Stimulated activated naive CD4-positive, alpha-beta T cell (primary cell): ENCODE results near the gene TMED1.
"Not testable (repeated sequence)": the region's sequence is repeated elsewhere in the genome, so short reads cannot be mapped to it uniquely, and the experiment has no call there.

Source experiments
- DNase-seq, 6 experiments: peaks; one replicate each; lab custom pipeline; 2025; lab: John Stamatoyannopoulos, UW

The TMED1 gene

DNA sequence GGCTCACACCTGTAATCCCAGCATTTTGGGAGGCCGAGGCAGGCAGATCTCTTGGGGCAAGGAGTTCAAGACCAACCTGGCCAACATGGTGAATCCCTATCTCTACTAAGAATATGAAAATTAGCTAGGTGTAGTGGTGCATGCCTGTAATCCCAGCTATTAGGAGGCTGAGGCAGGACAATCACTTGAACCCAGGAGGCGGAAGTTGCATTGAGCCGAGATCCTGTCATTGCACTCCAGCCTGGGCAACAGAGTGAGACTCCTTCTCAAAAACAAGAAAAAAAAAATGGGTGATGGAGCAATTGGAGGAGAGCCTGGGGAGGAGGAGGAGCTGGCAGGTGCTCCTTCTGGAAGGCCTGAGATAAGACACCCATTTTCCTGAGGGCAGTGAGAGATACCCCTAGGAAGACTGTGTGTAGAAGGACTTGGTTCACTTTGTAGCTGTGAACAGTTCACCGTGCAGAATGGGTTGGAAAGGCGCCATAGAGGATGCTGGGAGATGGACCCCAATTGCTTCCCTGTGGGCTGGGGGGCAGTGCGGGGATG is 26.6 kb upstream of the TMED1 start:
- DNase-seq: no peak

DNA sequence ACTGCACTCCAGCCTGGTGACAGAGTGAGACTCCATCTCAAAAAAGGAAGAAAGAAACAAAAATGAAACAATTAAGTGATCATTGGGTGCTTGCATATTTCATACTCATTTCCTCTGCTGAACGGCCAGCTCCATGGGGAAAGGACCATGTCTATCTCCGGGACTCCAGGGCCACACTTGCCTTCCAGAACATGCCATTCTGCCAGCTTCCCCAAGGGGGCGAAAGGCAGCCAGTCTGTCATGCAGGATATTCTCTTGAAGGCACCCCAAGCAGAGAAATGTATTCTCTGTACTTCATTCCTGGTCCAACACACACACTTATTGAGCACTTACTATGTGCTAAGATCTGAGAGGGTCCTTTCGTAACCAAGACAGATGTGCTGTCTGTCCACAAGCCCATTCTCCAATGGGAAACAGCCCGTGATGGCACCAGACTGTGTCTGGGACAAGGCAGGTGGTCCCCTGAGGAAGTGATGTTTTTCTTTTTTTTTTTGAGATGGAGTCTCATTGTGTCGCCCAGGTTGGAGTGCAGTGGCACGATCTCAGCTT is 25.2 kb upstream of the TMED1 start:
- DNase-seq: peak in 3 of 6 experiments; percentile 7 to 14 (median 13)

DNA sequence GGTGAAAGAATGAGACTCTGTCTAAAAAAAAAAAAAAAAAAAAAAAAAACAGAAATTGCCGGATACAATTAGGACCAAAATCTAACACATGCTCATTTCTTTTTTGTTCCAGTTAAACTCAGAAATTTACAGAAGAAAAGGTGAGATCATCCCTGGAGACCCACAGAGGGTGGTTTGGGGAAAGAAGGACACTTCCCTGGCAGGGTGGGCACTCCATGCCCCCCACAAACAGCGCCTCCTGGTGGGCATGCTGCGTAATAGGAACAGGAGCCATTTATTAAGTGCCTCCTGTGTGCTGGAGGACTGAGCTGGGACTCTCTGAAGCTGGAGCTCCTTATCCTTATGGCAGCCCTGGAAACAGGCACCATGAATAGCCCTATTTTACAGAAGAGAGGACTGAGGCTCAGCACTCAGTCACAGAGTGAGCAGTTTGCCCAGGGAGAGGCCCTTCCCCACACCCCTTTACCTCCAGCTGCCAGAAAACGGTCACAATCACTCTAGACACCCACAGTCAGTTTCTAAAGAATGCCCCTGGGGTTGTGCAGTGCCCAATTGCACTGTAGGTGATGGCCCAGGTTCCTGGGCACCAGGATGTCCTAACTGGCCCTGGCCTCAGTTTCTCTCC is 22.3 kb upstream of the TMED1 start:
- DNase-seq: no peak

DNA sequence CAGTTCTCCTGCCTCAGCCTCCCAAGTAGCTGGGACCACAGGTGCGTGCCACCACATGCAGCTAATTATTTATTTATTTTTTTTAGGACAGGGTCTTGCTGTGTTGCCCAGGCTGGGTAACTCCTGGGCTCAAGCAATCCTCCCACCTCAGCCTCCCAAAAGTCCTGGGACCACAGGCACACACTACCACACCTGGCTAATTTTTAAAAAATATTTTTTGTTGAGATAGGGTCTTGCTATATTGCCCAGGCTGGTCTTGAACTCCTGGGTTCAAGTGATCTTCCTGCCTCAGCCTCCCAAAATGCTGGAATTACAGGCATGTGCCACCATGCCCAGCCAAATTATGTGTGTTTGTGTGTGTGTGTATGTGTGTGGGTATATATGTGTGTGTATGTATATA is 20.9 kb upstream of the TMED1 start:
- DNase-seq: not testable (repeated sequence)

DNA sequence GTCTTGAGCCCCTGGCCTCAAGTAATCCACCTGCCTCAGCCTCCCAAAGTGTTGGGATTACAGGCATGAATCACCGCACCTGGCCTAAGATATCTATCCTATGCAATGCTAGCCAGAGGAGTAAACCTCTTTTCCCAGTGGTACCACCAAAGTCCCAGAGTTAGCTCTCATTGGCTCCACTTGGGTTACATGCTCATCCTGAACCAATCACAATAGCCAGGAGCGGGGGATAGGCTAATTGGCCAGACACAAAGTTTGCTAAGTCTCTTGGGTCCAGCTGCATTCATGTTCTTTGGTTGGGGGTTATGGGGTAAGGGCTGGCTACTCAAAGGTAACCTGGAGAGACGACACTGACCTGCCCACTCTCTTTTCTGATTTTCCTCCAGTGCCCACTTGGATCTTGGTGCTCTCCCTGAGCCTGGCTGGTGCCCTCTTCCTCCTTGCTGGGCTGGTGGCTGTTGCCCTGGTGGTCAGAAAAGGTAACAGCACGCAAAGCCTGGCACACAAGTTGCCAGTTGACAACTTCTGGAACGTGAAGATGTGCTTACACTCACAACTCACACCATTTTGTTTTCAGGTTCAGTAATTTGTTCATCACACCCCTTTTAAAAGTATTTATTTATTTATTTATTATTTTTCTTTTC is 20.0 kb upstream of the TMED1 start:
- no peak for DNase-seq

DNA sequence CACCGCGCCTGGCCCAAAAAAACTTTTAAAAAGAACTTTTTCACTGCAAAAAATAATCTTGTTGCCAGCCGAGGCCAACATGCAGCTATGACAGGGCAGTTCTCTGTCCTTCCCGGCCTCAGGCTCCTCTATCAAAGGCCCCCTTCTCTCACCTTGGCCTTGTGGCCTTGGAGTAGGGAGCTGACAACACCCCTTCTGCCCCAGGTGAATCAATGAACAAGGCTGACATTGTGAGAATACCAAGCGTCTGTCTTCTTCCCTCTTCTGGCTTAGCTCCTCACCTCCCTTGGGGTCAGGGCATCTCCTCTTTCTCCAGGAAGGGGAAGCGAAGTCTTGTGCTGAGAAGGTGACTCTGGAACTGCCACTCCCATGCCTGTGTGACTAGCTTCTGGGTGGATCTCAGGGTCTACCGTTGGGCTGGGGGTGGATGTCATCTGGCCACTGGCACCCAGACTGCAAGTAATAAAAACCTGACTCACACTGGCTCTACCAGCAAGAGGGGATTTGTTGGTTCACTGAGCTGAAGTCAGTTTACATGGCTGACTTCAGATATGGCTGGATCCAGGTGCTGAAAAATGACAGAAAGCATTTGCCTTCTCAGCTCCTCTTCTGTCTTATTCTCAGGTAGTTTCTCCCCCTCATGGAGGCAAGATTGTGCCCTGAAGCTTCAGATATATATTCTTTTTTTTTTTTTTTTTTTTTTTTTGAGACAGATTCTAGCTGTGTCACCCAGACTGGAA is 18.5 kb upstream of the TMED1 start:
- DNase-seq: no peak

DNA sequence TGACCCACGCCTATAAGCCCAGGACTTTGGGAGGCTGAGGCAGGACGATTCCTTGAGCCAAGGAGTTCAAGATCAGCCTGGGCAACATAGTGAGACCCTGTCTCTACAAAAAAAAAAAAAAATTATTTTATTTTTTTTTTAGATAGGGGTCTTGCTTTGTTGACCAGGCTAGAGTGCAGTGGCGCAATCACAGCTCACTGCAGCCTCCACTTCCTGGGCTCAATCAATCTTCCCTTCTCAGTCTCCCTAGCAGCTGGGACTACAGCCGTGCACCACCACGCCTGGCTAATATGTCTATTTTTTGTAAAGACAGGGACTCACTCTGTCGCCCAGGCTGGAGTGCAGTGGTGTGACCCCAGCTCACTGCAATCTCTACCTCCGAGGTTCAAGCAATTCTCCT is 16.9 kb upstream of the TMED1 start:
- DNase-seq: no peak

DNA sequence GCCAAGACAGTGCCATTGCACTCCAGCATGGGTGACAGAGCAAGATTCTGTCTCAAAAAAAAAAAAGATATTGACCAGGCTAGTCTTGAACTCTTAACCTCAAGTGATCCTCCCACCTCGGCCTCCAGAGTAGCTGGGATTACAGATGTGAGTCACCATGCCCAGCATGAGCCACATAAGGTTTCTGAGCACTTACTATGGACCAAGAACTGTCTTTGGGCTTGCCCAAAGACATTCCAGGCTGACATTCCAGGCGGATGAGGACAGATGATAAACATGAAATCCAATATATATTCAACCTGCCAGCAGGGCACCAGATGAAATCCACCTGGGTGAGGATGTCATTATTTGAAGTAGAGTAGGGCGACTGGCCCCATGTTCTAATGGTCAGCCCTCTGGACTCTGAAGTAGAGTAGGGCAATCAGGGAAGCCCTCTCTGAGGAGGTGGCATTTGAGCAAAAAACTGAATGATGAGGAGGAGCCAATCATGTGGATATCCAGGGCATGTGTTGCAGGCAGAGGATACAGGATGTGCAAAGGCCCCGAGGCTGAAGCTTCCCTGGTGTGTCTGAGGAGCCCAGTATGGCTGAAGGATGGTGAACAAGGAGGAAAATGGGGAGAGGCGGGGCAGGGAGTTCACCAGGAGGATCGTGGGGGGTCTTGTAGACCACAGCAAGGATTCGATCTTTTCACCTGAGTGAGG is 16.2 kb upstream of the TMED1 start:
- no peak for DNase-seq

DNA sequence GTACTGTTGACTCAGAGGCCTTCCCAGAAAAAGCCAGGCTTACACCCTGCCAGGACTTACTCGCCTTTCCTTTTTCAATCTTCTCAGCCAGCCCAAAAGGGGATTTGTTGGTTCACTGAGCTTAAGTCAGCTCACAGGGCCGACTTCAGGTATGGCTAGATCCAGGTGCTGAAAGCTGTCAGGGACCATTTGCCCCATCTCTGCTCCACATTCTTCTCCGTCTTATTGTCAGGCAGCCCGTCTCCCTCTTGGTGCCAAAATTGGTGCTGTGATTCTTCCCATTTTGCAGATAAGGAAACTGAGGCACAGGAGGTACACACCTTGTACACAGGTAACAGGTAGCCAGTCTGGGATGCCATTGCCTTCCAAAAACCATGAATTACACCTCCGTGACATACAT is 14.6 kb upstream of the TMED1 start:
- DNase-seq: no peak

DNA sequence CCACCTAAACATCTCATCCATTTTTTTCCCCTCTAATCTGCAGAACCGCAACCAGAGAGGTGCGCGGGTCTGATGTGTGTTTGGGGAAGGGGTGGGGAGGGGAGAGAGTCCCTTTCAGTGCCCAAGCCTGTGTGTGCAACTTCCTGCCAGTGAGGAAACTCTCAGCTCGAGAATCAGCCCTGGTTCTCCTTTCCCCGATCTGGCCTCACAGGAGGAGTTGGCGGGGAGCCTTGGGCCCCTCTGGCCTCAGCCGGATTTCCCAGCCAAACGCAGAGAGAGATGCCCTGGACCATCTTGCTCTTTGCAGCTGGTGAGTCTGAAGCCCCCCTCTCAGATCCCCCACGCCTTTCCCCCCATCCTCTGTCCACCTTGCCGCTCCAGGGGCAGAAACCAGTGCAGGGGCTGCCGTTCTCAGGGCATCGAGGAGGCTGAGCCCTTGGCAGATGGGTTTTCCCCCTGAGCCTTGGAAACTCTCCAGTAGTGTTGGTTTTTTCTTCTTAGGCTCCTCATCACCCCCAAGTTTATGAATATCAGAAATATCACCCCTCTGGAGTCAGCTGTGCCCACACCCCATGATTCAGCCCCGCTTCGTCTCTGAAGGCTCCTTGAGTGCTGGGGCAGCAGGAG is 12.3 kb upstream of the TMED1 start, which contains the start of gene C19orf38:
TSS of gene C19orf38 (plus strand) at position 186 of the 627 bp plus-strand sequence. CDS start at position 280, 94 bp downstream.
- DNase-seq: no peak

DNA sequence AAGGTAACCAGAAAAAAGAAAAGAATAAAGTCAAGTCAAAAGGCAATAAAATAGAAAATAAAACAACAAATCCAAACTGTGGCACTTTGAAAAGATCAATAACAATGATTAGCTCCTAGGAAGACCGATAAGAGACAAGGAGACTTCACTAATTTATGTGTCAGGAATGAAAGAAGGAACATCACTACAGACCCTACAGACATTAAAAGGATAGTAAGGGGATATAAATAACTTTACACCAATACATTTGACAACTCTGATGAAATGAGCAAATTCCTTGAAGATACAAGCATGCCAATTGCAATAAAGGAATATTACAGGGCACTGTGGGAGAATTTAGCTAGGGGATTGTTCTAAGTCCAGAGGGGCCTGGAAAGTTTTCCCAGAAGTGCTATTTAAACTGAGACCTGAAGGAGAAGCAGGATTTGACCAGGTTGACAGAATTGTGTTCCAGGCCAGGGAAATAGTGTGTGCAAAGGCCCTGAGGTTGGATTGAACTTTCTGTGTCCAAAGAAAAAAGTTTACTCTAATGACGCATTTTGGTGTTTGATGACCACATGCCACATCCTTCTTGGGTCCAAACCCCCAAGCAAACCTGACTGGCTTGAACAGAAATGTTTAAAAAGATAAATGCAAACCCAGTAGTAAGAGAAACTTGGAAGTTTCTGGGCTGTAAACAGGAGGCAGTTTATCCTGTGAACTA is 10.6 kb upstream of the TMED1 start:
- no peak for DNase-seq

DNA sequence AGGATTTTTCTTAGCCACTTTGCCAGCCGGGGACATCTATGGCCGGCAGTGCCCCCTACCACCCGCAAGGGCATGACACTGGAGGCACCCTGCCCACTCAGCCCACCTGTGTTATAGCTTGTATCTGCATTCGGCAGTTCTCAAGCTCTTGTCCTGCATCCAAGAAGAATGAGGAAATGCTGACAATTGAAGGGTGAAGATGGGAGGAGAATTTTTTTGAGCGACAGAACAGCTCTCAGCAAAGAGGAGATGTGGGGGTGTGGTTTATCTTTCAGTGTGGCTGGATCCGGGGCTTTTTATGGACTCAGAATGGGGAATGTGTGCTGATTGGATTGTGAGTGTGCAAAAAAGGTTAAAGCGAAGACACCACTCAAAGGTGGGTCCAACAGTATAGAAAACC is 6.8 kb upstream of the TMED1 start:
- no peak for DNase-seq

DNA sequence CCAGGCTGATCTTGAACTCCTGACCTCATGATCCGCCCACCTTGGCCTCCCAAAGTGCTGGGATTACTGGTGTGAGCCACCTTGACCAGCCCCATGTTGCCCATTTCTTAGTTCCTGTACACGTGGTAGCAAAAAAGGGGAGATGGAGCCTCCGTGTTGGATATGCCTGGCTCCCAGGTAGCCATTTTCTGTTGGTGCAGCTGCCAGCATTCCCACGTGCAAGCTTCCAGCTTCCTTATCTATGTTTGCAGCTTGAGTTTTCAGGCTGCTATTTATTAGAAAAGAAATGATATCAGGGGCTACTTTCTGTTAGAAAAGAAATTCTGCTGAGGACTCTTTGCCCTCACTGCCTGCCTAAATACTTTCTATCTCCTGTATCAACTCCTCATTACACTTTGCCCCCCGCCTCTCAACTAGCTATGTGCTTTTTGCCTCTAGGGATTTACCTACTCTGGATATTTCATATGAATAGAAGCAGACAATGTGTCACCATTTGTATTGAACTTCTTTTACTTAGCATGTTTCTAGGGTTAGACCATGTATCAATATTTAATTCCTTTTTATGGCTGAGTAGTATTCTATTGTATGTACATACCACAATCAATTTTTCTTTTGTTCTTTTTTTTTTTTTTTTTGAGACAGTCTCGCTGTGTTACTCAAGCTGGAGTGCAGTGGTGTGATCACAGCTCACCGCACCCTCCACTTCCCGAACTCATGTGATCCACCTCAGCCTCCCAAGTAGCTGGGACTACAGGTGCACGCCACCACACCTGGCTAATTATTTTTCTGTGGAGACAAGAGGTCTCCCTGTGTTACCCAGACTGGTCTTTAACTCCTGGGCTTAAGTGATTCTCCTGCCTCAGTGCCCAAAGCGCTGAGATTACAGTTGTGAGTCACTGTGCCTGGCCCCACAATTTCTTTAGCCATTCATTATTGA is 3.4 kb upstream of the TMED1 start:
- no peak for DNase-seq

DNA sequence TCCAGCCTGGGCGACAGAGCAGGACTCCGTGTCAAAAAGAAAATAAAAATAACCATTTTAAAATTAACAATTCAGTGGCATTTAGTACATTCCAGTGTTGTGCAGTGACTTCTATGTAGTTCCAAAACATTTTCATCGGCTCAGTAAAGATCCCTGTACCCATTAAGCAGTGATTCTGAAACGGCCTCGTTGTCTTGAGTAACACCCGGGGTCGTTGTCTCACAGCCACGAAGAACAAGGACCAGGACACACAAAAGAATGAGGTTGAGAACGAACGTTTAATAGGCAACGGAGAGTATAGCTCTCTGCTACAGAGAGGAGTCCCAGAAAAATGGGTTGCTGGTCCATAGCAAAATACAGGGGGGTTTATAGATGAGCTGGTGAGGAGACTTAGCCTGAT is 2.4 kb upstream of the TMED1 start:
- no peak for DNase-seq

DNA sequence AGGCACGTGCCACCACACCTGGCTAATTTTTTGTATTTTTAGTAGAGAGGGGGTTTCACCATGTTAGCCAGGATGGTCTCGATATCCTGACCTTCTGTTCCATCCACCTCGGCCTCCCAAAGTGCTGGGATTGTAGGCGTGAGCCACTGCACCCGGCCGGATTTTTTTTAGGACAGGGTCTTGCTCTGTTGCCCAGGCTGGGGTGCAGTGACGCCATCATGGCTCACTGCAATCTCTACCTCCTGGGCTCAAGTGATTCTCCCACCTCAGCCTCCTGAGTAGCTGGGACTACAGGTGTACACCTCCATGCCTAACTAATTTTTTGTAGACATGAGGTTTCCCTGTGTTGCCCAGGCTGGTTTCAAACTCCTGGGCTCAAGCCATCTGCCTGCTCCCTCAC is 1.6 kb upstream of the TMED1 start:
- not testable (repeated sequence) for DNase-seq

DNA sequence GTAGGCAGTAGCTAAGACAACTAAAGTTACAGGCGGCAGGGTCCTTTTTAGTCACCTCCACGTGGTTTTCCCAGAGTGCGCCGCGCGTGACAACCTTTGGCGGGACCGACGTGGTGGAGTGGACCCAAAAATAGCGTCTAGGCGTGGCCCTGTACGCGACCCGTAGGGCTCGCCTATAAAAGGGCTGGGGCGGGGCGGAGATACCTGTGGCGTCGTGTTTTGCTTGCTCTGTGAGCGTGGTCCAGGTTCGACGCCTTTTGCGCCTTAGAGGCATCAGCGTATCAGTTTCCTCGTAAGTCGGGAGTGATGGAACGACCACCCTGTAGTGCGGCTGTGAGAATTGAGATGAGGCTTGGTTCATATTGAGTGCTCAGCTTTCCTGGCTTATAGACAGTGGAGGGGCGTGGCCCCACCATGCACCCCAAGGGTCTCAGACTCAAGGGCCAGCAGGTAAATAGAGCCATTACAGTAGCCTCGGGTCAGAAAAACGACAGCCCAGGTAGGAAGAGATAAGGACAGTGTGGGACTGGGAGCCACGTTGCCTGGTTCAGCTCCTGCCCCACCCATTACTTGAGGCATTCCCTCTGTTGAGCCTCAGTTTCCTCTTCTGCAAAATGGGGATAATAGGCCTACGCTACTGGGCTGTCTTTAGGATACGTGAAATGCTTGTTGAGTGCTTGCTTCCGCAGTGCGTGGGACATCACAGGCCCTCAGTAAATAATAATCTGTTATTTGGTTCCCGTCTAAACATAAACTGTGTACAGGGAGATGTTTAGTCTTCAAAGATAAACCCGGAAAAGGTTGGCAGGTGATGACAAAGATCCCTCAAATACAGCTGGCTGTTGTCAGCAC is 693 bp upstream of the TMED1 start:
- DNase-seq: peak in 2 of 6 experiments; percentile 76 to 78

DNA sequence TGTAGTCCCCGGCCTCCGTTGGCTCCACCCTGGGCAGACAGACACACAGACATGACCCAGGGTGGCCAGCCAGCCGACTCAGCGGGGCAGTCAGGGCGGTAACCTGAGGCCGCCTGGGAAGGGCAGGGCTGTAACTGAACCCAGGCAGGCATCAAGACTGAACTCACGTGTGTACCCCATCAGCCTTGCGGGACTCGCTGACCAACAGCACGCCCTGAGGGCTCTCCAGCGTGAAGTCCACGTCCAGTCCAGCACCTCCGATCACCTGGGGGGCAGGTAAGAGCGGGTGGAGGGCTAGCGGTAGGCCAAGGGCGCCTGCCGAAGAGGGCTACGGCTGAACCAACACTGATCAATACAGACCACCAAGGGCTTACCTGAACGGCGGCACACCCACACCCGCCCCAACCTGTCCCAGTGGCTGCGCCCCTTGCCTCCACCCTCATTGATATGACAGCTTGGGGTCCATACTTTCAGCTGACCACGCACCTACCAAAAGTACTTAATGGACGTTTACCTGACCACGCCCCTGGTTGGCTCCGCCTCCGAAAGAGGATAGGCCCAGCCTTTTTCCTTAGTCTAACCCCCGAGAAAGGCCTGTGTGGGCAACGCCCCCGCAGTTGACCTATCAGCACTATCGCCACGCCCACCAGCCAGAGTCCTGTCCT is 791 bp downstream of the TMED1 start:
- DNase-seq: no peak

DNA sequence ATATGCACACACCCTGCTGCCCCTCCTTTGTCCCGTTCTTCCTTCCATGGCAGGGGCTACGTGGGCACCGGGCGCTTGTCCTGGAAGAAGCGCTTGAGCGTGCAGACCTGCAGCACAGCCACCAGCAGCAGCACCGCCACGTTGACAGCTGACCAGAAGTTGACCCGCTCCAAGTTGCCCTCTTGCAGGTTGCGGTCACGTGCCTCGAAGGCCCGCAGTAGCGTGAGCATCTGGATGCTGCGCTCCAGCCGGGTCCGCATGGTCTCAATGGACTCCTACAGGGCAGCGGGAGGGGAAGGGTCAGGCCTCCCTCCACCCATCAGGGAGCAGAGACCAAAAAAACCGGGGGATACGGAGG is 3.1 kb downstream of the TMED1 start:
- no peak for DNase-seq
